A549 (cell line): ENCODE data around the gene SLAMF1. TPM values are rescaled to one million over a fixed set of nuclear protein-coding genes. Genes with fewer than 3 reads are reported as not detected.

Experiments used
- ATAC-seq, 2 experiments: fragments of 200-7000 bp in 1 of 2; fragments of >200 bp in 1 of 2; cut with Nextera tagmentation in 1 of 2; cut with Tn5 transposase in 1 of 2; 3 replicates each; pipeline versions ENCODE4 v1.8.0 to v1.9.1; 2018 to 2020; ENCODE audit warnings: mild to moderate bottlenecking in 1 of 2, moderate library complexity in 1 of 2
- CTCF ChIA-PET: fragments of 300-600 bp; sonication (Branson Sonifier 250); formaldehyde crosslinking; extraction: SDS; loops from one replicate; lab custom pipeline; 2021; ENCODE audit warnings: antibody characterized with exemption, inconsistent platforms; lab: Yijun Ruan, JAX
- POLR2A ChIA-PET: fragments of 350-600 bp; formaldehyde crosslinking; extraction: SDS; loops from one replicate; lab custom pipeline; 2021; ENCODE audit warnings: antibody characterized with exemption, inconsistent platforms; lab: Yijun Ruan, JAX
- DNase-seq, 2 experiments: peaks; one replicate each; pipeline versions ENCODE4 v3.0.0 to v3.0.0-alpha.2; 2011 to 2016; ENCODE audit warnings: low read depth in 1 of 2, low spot score in 1 of 2
- FAIRE-seq: peaks from 2 replicates; lab custom pipeline; 2011; peaks lifted over from hg19 to GRCh38; lab: Jason Lieb, UNC
- H3K27ac ChIP-seq, 2 experiments: fragments of >200 bp; sonication (Bioruptor Twin); formaldehyde crosslinking; 3 replicates each; pipeline ENCODE4 v1.5.1; 2016 to 2017
- H3K4me1 ChIP-seq: fragments of >200 bp; sonication (Bioruptor Twin); formaldehyde crosslinking; 3 replicates; pipeline ENCODE4 v1.6.1; 2016
- H3K4me2 ChIP-seq: fragments of >200 bp; sonication (Bioruptor Twin); formaldehyde crosslinking; 3 replicates; pipeline ENCODE4 v1.6.1; 2016
- H3K4me3 ChIP-seq: fragments of >200 bp; sonication (Bioruptor Twin); formaldehyde crosslinking; 3 replicates; pipeline ENCODE4 v1.5.1; 2016
- H3K9me3 ChIP-seq: fragments of >200 bp; sonication (Bioruptor Twin); formaldehyde crosslinking; 3 replicates; pipeline ENCODE4 v1.6.1; 2016
- CHD2 ChIP-seq: fragments of 150-350 bp; IDR thresholded peaks from 2 replicates; pipeline ENCODE4 v1.6.1; 2014; ENCODE audit warnings: low read length; ENCODE audit not compliant: partially characterized antibody
- EHF ChIP-seq: fragments of 250-450 bp; sonication (Bioruptor Pico); IDR thresholded peaks from 2 replicates; pipeline ENCODE4 v1.5.0; 2020; ENCODE audit warnings: mild to moderate bottlenecking
- EP300 ChIP-seq, 2 experiments: fragments of >200 bp; sonication (Bioruptor Twin); formaldehyde crosslinking; IDR thresholded peaks; 2 replicates in 1 of 2; 3 replicates in 1 of 2; pipeline ENCODE4 v1.6.1; 2016 to 2017
- FOSB ChIP-seq: fragments of 250-450 bp; sonication (Bioruptor Pico); IDR thresholded peaks from 2 replicates; pipeline ENCODE4 v1.5.0; 2020; ENCODE audit warnings: mild to moderate bottlenecking, moderate library complexity
- GATA3 ChIP-seq: IDR thresholded peaks from 2 replicates; pipeline ENCODE4 v1.6.1; 2012; ENCODE audit warnings: borderline replicate concordance
- HDAC2 ChIP-seq: fragments of 200-600 bp; sonication (generic); IDR thresholded peaks from 2 replicates; pipeline ENCODE4 v1.6.1; 2016
- HOXA7 ChIP-seq: fragments of 250-450 bp; sonication (Bioruptor Pico); IDR thresholded peaks from 2 replicates; pipeline ENCODE4 v1.5.0; 2020; ENCODE audit warnings: mild to moderate bottlenecking, moderate library complexity
- MAFK ChIP-seq: fragments of 450-650 bp; IDR thresholded peaks from 2 replicates; pipeline ENCODE4 v1.6.1; 2014; ENCODE audit not compliant: partially characterized antibody
- MAZ ChIP-seq: fragments of 150-350 bp; IDR thresholded peaks from 2 replicates; pipeline ENCODE4 v1.6.1; 2014; ENCODE audit warnings: antibody characterized with exemption, low read depth, low read length, borderline replicate concordance
- MYC ChIP-seq: IDR thresholded peaks from 2 replicates; pipeline ENCODE4 v1.6.1; 2012; ENCODE audit warnings: mild to moderate bottlenecking, inconsistent platforms, low read length, improper control_type of control experiment, borderline replicate concordance
- NFE2L2 ChIP-seq: fragments of 150-350 bp; conservative IDR thresholded peaks from 2 replicates; pipeline ENCODE4 v1.6.1; 2014; ENCODE audit warnings: low read length
- NPAS2 ChIP-seq: fragments of 250-450 bp; sonication (Bioruptor Pico); IDR thresholded peaks from 2 replicates; pipeline ENCODE4 v1.8.0; 2022; ENCODE audit warnings: mild to moderate bottlenecking, moderate library complexity, borderline replicate concordance
- POLR2A ChIP-seq: IDR thresholded peaks from 2 replicates; pipeline ENCODE4 v1.6.1; 2012; ENCODE audit warnings: mild to moderate bottlenecking, low read length
- RFX5 ChIP-seq: fragments of 450-650 bp; IDR thresholded peaks from 2 replicates; pipeline ENCODE4 v1.7.1; 2014; ENCODE audit warnings: antibody characterized with exemption, mild to moderate bottlenecking, moderate library complexity
- RNF2 ChIP-seq: fragments of 200-600 bp; sonication (generic); IDR thresholded peaks from 2 replicates; pipeline ENCODE4 v1.6.1; 2016; ENCODE audit warnings: low read depth, mild to moderate bottlenecking, antibody characterized with exemption, moderate library complexity, borderline replicate concordance
- TFCP2L1 ChIP-seq: fragments of 250-450 bp; sonication (Bioruptor Pico); IDR thresholded peaks from 2 replicates; pipeline ENCODE4 v1.5.0; 2021; ENCODE audit warnings: mild to moderate bottlenecking
- ZSCAN20 ChIP-seq: fragments of 250-450 bp; sonication (Bioruptor Pico); IDR thresholded peaks from 2 replicates; pipeline ENCODE4 v1.8.0; 2022; ENCODE audit warnings: mild to moderate bottlenecking, moderate library complexity
- WGBS: methylation state at CpG from one replicate; pipeline ENCODE4 v1.1.6; 2017; ENCODE audit errors: missing lambda C conversion rate; 5-methylcytosine and 5-hydroxymethylcytosine counted together
- polyA plus RNA-seq, 4 experiments: library from polyadenylated mRNA; depleted of rRNA in 3 of 4; stranded (reverse); fragments of >200 nt; fragmentation: RNase III in 1 of 4; extraction: RNeasy Plus Mini Kit Qiagen cat#74134 plus additional on column Dnase treatment in 1 of 4; gene quantifications; 2 replicates in 3 of 4; 3 replicates in 1 of 4; pipeline ENCODE4 v1.2.3, GENCODE V29; 2011 to 2017
- TF ChIP-seq, protein P1 (sequence below): fragments of 450-650 bp; IDR thresholded peaks from 2 replicates; pipeline ENCODE4 v1.6.1; 2014; ENCODE audit warnings: antibody characterized with exemption
- TF ChIP-seq, protein P2 (sequence below): fragments of >200 bp; sonication (Bioruptor Twin); formaldehyde crosslinking; IDR thresholded peaks from 3 replicates; pipeline ENCODE4 v1.6.1; 2016
- TF ChIP-seq, protein P3 (sequence below): IDR thresholded peaks from 2 replicates; pipeline ENCODE4 v1.6.1; 2012
- TF ChIP-seq, protein P4 (sequence below): fragments of >200 bp; sonication (Bioruptor Twin); formaldehyde crosslinking; IDR thresholded peaks from 2 replicates; pipeline ENCODE4 v1.6.1; 2016
- TF ChIP-seq, protein P5 (sequence below): fragments of 150-350 bp; IDR thresholded peaks from 2 replicates; pipeline ENCODE4 v1.6.1; 2014; ENCODE audit warnings: low read depth, mild to moderate bottlenecking, low read length

SLAMF1 gene
- polyA plus RNA-seq, 2 of the 4 experiments (the other 2 are of a cell fraction), result not detected

DNA sequence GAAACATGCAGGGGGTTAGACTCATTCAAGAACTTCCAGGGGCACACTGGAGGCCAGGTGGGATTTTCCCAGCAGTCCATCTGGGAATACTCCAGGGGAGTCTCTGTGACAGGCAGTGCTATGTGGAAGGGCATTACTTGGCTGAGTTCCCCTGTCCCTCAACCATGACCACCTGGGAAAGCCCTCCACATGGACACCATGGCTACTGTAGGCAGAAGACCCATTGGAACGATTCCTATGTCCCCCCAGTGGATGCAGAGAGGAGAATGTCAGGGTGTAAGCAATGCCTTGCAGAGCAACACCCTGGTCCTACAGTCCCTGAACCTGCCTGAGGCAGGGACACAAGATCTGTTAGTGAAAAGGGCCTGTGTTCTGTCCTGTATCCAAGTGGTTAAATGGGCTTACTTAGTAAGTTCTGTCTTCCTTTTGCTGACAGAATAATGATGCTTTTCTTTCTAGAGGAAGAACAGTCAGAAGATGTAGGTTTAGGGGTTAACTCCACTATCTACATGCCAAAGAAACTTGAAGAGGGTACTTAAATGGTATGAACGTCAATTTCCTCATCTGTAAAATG lies 13.4 kb downstream of the SLAMF1 start:
- DNase-seq (no peak), FAIRE-seq (no peak), ATAC-seq (no peak)
- Histone ChIP-seq H3K27ac (no peak overlapping the region), H3K4me2 (no peak overlapping the region), H3K9me3 (no peaks in the 10 kb centered on the region), H3K4me1 (0 out of 3 replicates have a peak, but pooled peaks cover 4% of the 10 kb centered on the region), H3K4me3 (no peak overlapping the region)
- POLR2A ChIA-PET, result no interaction called here
- CTCF ChIA-PET, result interaction anchor here (0.7 to 1.6 kb wide), 2 partner anchors 42 to 464 kb away, joined by 3 to 9 read pairs; no protein-coding TSS in a partner anchor
- WGBS, result 27% methylated on average over 2 of the region's 2 CpGs
- TF ChIP-seq MAFK, result no peak
- no peak for TF ChIP-seq GATA3
- TF ChIP-seq, protein P1, sequence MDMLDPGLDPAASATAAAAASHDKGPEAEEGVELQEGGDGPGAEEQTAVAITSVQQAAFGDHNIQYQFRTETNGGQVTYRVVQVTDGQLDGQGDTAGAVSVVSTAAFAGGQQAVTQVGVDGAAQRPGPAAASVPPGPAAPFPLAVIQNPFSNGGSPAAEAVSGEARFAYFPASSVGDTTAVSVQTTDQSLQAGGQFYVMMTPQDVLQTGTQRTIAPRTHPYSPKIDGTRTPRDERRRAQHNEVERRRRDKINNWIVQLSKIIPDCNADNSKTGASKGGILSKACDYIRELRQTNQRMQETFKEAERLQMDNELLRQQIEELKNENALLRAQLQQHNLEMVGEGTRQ, result no peak
- no peak for TF ChIP-seq MYC
- TF ChIP-seq ZSCAN20 (CRISPR knock-in tag), result no peak
- no peak for TF ChIP-seq NFE2L2
- no peak for TF ChIP-seq RNF2
- TF ChIP-seq HOXA7 (CRISPR knock-in tag), result no peak
- TF ChIP-seq, protein P2, sequence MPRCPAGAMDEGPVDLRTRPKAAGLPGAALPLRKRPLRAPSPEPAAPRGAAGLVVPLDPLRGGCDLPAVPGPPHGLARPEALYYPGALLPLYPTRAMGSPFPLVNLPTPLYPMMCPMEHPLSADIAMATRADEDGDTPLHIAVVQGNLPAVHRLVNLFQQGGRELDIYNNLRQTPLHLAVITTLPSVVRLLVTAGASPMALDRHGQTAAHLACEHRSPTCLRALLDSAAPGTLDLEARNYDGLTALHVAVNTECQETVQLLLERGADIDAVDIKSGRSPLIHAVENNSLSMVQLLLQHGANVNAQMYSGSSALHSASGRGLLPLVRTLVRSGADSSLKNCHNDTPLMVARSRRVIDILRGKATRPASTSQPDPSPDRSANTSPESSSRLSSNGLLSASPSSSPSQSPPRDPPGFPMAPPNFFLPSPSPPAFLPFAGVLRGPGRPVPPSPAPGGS, result no peak
- TF ChIP-seq POLR2A, result no peak
- TF ChIP-seq EHF (CRISPR knock-in tag), result no peak
- TF ChIP-seq, protein P3, sequence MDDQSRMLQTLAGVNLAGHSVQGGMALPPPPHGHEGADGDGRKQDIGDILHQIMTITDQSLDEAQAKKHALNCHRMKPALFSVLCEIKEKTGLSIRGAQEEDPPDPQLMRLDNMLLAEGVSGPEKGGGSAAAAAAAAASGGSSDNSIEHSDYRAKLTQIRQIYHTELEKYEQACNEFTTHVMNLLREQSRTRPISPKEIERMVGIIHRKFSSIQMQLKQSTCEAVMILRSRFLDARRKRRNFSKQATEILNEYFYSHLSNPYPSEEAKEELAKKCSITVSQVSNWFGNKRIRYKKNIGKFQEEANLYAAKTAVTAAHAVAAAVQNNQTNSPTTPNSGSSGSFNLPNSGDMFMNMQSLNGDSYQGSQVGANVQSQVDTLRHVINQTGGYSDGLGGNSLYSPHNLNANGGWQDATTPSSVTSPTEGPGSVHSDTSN, result no peak
- TF ChIP-seq, protein P4, sequence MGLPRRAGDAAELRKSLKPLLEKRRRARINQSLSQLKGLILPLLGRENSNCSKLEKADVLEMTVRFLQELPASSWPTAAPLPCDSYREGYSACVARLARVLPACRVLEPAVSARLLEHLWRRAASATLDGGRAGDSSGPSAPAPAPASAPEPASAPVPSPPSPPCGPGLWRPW, result no peak
- no peak for TF ChIP-seq CHD2
- TF ChIP-seq, protein P5, sequence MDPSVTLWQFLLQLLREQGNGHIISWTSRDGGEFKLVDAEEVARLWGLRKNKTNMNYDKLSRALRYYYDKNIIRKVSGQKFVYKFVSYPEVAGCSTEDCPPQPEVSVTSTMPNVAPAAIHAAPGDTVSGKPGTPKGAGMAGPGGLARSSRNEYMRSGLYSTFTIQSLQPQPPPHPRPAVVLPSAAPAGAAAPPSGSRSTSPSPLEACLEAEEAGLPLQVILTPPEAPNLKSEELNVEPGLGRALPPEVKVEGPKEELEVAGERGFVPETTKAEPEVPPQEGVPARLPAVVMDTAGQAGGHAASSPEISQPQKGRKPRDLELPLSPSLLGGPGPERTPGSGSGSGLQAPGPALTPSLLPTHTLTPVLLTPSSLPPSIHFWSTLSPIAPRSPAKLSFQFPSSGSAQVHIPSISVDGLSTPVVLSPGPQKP, result no peak
- TF ChIP-seq EP300 (IDR thresholded peaks at IDR 0.05), result no peak
- no peak for TF ChIP-seq TFCP2L1 (CRISPR knock-in tag)

DNA sequence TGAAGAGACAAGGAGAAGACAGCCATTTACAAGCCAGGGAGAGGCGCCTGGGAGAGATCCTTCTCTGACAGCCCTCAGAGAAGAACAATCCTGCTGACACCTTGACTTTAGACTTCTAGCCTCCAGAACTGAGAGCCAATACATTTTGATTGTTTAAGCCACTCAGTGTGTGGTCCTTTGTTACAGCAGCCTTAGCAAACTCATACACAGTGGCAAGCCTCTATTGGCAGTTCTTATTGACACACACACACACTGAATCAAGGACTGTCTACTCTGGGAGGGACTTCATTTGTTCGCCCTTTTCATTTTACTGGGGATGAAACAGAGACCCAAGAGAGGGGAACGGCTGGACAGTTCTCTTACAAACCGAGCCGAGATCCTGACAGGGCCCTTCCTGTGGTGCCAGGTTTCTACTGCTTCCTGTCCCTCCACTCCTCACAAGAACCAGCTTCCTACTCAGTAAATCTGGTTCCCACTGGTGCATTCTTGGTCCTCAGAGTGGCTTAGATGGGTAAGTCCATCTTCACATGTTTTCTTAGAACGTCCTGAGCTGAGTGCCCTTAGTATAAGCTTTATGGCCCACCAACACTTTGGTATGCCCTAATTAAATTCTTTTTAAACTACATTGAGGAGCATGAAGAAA lies 14.7 kb downstream of the SLAMF1 start:
- no peaks in the 10 kb centered on the region for H3K4me1 ChIP-seq
- 66% methylated on average over 6 of the region's 6 CpGs for WGBS
- no peaks in the 10 kb centered on the region for H3K9me3 ChIP-seq
- DNase-seq, result no peak
- H3K4me3 ChIP-seq, result no peak overlapping the region
- ChIA-PET POLR2A (no interaction called here), CTCF (interaction anchor here (1.0 to 1.6 kb wide), 4 partner anchors 12 to 44 kb away, joined by 3 to 9 read pairs (median 3); no protein-coding TSS in a partner anchor)
- H3K27ac ChIP-seq, result no peak overlapping the region
- no peak for FAIRE-seq
- ATAC-seq, result no peak
- no peak overlapping the region for H3K4me2 ChIP-seq
- TF ChIP-seq EHF (CRISPR knock-in tag) (no peak), RFX5 (no peak), HDAC2 (no peak), NPAS2 (CRISPR knock-in tag) (no peak), MAFK (no peak), FOSB (no peak), MAZ (no peak)
- TF ChIP-seq, protein P2, result no peak
- TF ChIP-seq, protein P3, result no peak
